ENCODE measurements around the gene IYD. TPM values are rescaled to one million over a fixed set of nuclear protein-coding genes. Genes with fewer than 3 reads are reported as not detected.

The IYD gene
- total RNA-seq, 4 donors from 2014 or later, result under 0.01 to 1.4 TPM; not detected in 2

DNA sequence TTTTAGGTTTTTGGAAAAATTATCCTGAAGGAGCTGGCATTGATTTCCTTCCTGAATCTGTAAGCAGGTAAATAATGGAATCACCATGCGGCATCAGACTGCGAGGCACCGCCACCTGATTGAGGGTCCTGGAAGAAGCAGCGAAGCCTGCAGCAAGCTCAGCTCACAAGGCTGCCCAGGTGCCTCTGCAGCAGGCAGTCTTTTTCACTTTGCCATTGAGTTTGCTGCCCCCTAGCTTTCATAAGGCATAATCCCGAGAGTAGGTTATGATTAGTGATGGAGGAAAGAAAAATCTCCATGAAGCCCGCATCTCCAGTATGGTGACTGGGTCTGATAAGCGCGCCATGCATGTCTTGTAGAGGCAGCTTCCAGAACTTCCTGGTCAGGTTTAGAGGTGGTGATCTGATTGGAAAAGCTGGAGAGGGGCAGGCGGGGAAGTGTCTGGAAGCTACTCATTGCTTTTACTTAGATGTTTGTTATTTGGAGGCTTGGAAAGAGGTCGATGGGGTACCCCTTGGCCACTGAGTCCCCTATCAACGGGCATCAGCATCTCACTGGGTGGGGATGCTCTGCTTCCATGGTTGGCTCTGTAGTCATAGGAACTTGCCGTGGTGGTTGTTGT is 26.7 kb downstream of the IYD start:
- TF ChIP-seq, protein P1, sequence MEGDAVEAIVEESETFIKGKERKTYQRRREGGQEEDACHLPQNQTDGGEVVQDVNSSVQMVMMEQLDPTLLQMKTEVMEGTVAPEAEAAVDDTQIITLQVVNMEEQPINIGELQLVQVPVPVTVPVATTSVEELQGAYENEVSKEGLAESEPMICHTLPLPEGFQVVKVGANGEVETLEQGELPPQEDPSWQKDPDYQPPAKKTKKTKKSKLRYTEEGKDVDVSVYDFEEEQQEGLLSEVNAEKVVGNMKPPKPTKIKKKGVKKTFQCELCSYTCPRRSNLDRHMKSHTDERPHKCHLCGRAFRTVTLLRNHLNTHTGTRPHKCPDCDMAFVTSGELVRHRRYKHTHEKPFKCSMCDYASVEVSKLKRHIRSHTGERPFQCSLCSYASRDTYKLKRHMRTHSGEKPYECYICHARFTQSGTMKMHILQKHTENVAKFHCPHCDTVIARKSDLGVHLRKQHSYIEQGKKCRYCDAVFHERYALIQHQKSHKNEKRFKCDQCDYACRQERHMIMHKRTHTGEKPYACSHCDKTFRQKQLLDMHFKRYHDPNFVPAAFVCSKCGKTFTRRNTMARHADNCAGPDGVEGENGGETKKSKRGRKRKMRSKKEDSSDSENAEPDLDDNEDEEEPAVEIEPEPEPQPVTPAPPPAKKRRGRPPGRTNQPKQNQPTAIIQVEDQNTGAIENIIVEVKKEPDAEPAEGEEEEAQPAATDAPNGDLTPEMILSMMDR (IDR thresholded peaks at IDR 0.05; ENCODE audit: low read depth), result no peak

DNA sequence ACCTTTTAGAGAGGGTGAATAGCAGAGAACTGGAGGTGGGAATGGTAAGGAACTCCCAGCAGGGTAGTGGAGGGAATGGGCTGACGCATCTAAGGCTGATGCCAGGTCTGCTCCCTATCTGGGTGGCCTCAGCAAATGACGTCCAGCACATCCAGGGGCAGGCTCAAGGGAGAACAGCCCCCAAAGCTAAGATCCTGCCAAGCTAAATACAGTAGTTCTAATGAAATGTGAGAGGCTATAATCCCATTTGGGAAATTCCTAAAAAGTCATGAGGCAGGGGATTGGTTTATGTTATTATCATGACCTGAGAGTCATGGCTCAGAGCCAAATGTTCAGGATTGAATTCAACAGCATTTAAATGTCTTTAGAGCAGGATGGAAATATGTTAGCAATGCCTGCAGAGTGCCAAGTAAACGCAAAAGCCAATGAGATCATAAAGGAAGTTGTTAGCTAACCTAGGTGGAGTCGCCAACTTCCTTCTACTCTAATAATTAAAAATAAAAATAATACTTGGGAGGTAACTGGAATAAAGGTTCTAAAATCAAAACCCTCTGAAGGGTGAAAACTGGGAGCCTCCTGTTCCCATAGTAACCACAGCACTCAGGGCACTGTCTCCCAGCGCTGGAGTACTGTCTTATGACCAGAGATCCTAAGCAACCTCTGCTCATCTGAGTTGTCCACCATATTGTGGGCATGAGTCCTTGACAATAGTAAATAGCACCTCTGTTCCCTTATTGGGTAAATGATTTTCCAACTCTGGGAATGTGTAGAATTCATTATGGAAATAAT is 34.8 kb downstream of the IYD start:
- TF ChIP-seq, protein P1 (IDR thresholded peaks at IDR 0.05; ENCODE audit: low read depth), result no peak

DNA sequence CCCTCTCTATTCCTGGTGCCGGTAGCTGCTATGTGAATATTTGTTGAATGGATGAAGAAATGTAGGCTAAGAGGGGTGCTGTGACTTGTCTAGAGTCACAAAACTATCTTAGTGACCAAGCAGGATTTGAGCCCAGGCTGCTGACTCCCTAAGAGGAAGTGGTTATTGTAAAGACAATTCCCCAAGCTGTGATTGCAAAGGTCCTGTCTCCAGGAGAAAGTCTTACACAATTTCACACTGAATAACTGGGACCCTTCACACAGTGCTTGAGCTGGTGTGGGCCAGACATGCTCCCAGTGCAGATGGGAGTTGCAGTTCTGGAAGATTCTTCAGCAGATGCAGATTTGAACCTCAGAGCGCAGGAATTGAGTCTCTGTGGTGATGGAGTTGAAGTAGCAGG is 38.1 kb downstream of the IYD start:
- TF ChIP-seq, protein P1 (IDR thresholded peaks at IDR 0.05; ENCODE audit: low read depth), result no peak

DNA sequence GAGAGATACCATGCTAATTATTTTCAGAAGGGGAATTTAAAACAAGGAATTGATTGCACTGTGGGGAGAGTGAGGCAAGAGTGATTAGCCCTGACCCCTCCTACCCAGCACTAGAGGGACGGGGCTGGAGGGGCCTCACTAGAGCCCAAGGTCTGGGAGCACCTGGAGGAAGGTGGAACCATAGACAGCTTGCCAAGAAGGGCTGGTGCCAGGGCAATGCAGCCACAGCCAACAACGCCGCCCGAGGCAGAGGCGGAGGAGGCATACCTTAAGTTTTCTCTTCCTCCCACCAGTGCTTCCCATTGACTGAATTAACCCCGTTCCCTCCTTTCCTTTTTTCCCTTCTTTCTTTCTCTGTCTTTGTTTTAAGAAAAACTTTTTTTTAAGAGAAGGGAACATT is 40.0 kb downstream of the IYD start:
- TF ChIP-seq, protein P1 (IDR thresholded peaks at IDR 0.05; ENCODE audit: low read depth), result no peak

DNA sequence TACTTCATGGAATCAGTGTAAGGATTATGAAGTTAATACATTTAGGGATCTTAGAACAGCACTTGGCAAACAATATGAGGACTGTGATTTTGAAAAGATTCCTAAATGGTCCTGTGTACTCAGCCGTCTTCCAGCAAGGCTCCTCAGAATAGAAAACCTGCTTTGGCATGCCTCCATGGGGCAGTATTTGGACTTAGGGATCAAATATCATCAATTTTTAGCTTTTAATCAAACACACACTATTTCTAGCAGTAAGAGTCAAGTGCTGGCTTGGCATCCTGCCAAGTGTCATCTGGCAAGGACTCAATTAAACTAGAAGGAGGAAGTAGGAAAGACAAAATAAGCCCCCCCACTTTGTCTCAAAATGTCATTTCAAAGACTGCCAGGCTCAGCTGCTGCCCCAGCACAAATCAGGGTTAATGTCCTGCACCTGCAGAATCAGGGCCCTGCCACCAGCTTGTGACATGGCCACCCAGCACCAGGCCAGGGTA is 40.8 kb downstream of the IYD start:
- TF ChIP-seq, protein P1 (IDR thresholded peaks at IDR 0.05; ENCODE audit: low read depth), result no peak

DNA sequence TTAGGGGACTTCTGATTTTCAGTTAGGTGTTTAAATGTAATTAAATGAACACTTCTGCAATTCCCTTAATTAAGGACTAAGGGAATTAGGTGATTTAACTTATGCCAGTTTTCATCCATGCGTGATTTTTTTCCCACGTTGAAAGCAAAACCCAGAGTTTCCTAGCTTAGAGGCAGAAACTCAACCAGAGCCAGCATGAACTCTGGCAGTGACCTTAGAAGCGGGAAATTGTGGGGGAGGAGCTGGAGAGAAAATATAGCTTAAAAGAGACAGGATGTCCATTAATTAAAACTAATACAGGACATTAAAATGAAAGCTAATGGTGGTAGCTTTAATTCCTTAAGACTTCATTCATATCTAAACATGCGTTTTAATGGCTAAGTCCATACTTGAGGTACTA is 41.6 kb downstream of the IYD start:
- TF ChIP-seq, protein P1 (IDR thresholded peaks at IDR 0.05; ENCODE audit: low read depth), result no peak

DNA sequence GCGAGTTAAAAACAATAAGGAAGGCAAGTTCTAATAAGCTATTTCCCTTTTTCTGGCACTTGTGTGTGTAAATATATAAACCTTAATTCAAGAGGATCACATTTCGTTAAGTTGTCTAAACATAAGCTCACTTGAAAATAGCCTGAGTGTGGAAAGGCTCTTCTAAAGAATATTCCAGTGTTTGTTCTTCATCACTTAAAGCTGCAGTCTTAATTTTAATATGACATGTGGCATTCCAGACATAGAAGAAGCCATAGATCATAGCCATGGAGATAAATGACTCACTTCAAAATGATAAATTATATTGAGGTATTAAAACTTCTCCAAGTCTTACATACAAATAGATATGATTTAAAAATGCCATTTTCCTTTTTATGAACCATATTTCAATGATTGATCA is 42.1 kb downstream of the IYD start:
- TF ChIP-seq, protein P1 (IDR thresholded peaks at IDR 0.05; ENCODE audit: low read depth), result no peak

Measured in subcutaneous adipose tissue (tissue), 4 donors.